Measurements from ENCODE around the gene UBQLN4.
"Not testable (repeated sequence)": the region's sequence is repeated elsewhere in the genome, so short reads cannot be mapped to it uniquely, and the experiment has no call there.

Gene UBQLN4

GRCh38 chr1:156080863-156081179 lies 27.2 kb upstream of the UBQLN4 start:
- DNase-seq = no peak

- DNase-seq = no peak
These were observed 26.8 kb upstream of the UBQLN4 start for GRCh38 chr1:156080241-156080862.

- no peak for DNase-seq
These were observed 26.2 kb upstream of the UBQLN4 start for GRCh38 chr1:156079762-156080161.

GRCh38 chr1:156078728-156079127 lies 25.1 kb upstream of the UBQLN4 start:
- DNase-seq = no peak

GRCh38 chr1:156077430-156077760 lies 23.8 kb upstream of the UBQLN4 start:
- DNase-seq = no peak

GRCh38 chr1:156076609-156077429 lies 23.2 kb upstream of the UBQLN4 start:
- DNase-seq = no peak

GRCh38 chr1:156075775-156076204 lies 22.2 kb upstream of the UBQLN4 start:
- no peak for DNase-seq

- DNase-seq = no peak
These were observed 21.6 kb upstream of the UBQLN4 start for GRCh38 chr1:156075162-156075561.

GRCh38 chr1:156074661-156075060 lies 21.1 kb upstream of the UBQLN4 start:
- no peak for DNase-seq

GRCh38 chr1:156073740-156074139 lies 20.1 kb upstream of the UBQLN4 start:
- DNase-seq = no peak

- no peak for DNase-seq
These were observed 19.6 kb upstream of the UBQLN4 start for GRCh38 chr1:156073110-156073687.

- no peak for DNase-seq
These were observed 18.7 kb upstream of the UBQLN4 start for GRCh38 chr1:156072251-156072650.

- not testable (repeated sequence) for DNase-seq
These were observed 17.8 kb upstream of the UBQLN4 start for GRCh38 chr1:156071332-156071816.

GRCh38 chr1:156070548-156070947 lies 16.9 kb upstream of the UBQLN4 start:
- no peak for DNase-seq

GRCh38 chr1:156069490-156070455 lies 16.2 kb upstream of the UBQLN4 start:
- DNase-seq = no peak

- DNase-seq = no peak
These were observed 13.7 kb upstream of the UBQLN4 start for GRCh38 chr1:156067262-156067661.

GRCh38 chr1:156065871-156066270 lies 12.3 kb upstream of the UBQLN4 start:
- no peak for DNase-seq

GRCh38 chr1:156065212-156065611 lies 11.6 kb upstream of the UBQLN4 start:
- DNase-seq = no peak

- DNase-seq = no peak
These were observed 11.0 kb upstream of the UBQLN4 start for GRCh38 chr1:156064615-156065014.

GRCh38 chr1:156063997-156064285 lies 10.3 kb upstream of the UBQLN4 start:
- no peak for DNase-seq

GRCh38 chr1:156062189-156062588 lies 8.6 kb upstream of the UBQLN4 start:
- DNase-seq = no peak

- DNase-seq = no peak
These were observed 7.5 kb upstream of the UBQLN4 start, which contains the start of gene RAB25 for GRCh38 chr1:156060937-156061636. TSS of gene RAB25 (plus strand) at chr1:156061160. CDS start at chr1:156061401, 241 bp downstream.
